Measurements from ENCODE around the gene NOL3.

Gene NOL3

GRCh38 chr16:67206838-67207248 lies 36.5 kb downstream of the NOL3 start:
- DNase-seq: no peak

- DNase-seq: no peak
These were observed 37.1 kb downstream of the NOL3 start for GRCh38 chr16:67207249-67208091.

- DNase-seq: no peak
These were observed 38.0 kb downstream of the NOL3 start for GRCh38 chr16:67208154-67208896.

GRCh38 chr16:67209565-67209964 lies 39.2 kb downstream of the NOL3 start:
- no peak for DNase-seq

GRCh38 chr16:67210069-67210937 lies 40.0 kb downstream of the NOL3 start:
- DNase-seq: no peak

GRCh38 chr16:67211674-67212073 lies 41.3 kb downstream of the NOL3 start:
- DNase-seq: no peak

- DNase-seq: no peak
These were observed 42.4 kb downstream of the NOL3 start for GRCh38 chr16:67212766-67213165.

- DNase-seq: no peak
These were observed 43.1 kb downstream of the NOL3 start for GRCh38 chr16:67213197-67214019.

GRCh38 chr16:67215706-67216105 lies 45.4 kb downstream of the NOL3 start:
- DNase-seq: no peak

GRCh38 chr16:67216612-67217490 lies 46.5 kb downstream of the NOL3 start:
- peak; percentile 82 to 92 (median 90) for DNase-seq

- DNase-seq: no peak
These were observed 53.7 kb downstream of the NOL3 start for GRCh38 chr16:67223992-67224391.
